BLaER1 treated with 17β-estradiol and CSF1 and Interleukin-3, amounts not matched to agents 10 nM and 100 nM (cell line): ENCODE results near the gene RBPMS2.
A peak's percentile ranks its signal among the peaks of the same experiment; 100 is the strongest.

ENCODE experiments used
- H3K27ac ChIP-seq, 11 experiments: shearing (Covaris generic); formaldehyde crosslinking; 2 replicates each; pipeline ENCODE4 v1.8.1; 2022
- H3K27me3 ChIP-seq, 11 experiments: shearing (Covaris generic); formaldehyde crosslinking; 2 replicates each; pipeline ENCODE4 v1.8.1; 2022
- H3K36me3 ChIP-seq, 11 experiments: shearing (Covaris generic); formaldehyde crosslinking; 2 replicates each; pipeline ENCODE4 v1.8.1; 2022
- H3K4me1 ChIP-seq, 10 experiments: shearing (Covaris generic); formaldehyde crosslinking; 2 replicates each; pipeline ENCODE4 v1.8.1; 2022
- H3K4me2 ChIP-seq, 11 experiments: shearing (Covaris generic); formaldehyde crosslinking; 2 replicates each; pipeline ENCODE4 v1.8.1; 2022
- H3K4me3 ChIP-seq, 10 experiments: shearing (Covaris generic); formaldehyde crosslinking; 2 replicates each; pipeline ENCODE4 v1.8.1; 2022
- H3K9ac ChIP-seq, 11 experiments: shearing (Covaris generic); formaldehyde crosslinking; 2 replicates each; pipeline ENCODE4 v1.8.1; 2022
- H3K9me3 ChIP-seq, 11 experiments: shearing (Covaris generic); formaldehyde crosslinking; replicated peaks in 1 of 11; 2 replicates each; pipeline ENCODE4 v1.8.1; 2022
- H4K20me1 ChIP-seq, 11 experiments: shearing (Covaris generic); formaldehyde crosslinking; 2 replicates each; pipeline ENCODE4 v1.8.1; 2022
- Cebpa-rat ChIP-seq, 11 experiments: shearing (Covaris generic); IDR thresholded peaks; 2 replicates each; pipeline ENCODE4 v1.8.1; 2022

Gene RBPMS2

DNA sequence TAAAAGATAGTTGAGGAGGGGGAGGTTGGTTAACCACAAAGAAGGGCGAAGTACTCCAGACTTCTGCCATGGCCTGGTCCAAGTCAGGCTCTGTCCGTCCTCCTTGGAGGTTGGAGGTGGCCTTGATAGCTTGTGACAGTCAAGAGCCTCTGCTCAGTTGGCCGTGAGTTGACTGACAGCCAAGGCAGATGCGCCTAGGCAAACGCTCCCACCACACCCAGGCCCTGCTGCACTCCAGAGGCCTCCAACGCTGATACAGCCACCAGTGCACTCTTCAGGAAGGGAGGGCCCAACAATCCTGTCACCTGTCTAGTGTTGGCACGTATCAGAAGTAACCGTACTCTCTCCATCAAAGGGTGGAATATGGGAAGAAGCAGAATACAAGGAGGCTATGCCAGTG, 9.3 kb downstream of the RBPMS2 start:
- no peaks in the 10 kb centered on the region for H3K36me3 ChIP-seq
- H3K4me2 ChIP-seq, result peak overlapping the region in 4 of 11 experiments; percentile 30 to 60 (median 57); a peak in 5 of 22 replicates
- H3K27me3 ChIP-seq, result no peaks in the 10 kb centered on the region; a peak in 1 of 22 replicates
- no peak overlapping the region for H3K4me3 ChIP-seq
- no peak overlapping the region for H3K9ac ChIP-seq
- no peaks in the 10 kb centered on the region for H4K20me1 ChIP-seq
- no peak overlapping the region for H3K27ac ChIP-seq
- H3K9me3 ChIP-seq, result no peaks in the 10 kb centered on the region
- H3K4me1 ChIP-seq, result peaks cover 0 to 60% (median 31%) of the 10 kb centered on the region in 10 experiments; a peak in 16 of 20 replicates
- no peak for TF ChIP-seq Cebpa-rat (IDR thresholded peaks at IDR 0.05)

DNA sequence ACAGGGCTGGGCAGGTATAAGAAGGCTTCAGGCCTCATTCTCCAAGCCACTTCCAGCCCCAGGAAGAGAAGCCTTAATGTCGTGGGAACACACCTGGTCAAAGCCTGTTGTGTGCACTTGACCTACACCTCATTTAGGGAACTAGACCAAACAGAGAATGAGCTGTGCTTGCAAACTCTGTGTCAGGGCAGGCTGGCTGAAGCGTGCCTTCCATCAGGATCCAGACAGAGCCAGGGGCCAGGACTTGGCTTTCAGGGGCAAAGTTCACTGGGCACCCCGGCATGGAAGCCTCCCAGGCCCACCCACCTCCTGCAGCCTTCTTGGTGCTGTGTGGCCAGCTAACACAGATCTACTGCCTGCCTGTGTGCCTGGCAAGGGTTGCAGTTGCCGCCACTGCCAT, 11.5 kb downstream of the RBPMS2 start:
- Histone ChIP-seq H3K27me3 (no peaks in the 10 kb centered on the region), H3K9me3 (no peaks in the 10 kb centered on the region), H3K27ac (no peak overlapping the region), H3K9ac (no peak overlapping the region), H3K4me1 (peaks cover 0 to 68% (median 43%) of the 10 kb centered on the region in 10 experiments; a peak in 16 of 20 replicates), H3K36me3 (no peaks in the 10 kb centered on the region), H4K20me1 (no peaks in the 10 kb centered on the region), H3K4me2 (peak overlapping the region in 1 of 11 experiments; percentile 2; a peak in 1 of 22 replicates), H3K4me3 (no peak overlapping the region)
- TF ChIP-seq Cebpa-rat (IDR thresholded peaks at IDR 0.05), result no peak

DNA sequence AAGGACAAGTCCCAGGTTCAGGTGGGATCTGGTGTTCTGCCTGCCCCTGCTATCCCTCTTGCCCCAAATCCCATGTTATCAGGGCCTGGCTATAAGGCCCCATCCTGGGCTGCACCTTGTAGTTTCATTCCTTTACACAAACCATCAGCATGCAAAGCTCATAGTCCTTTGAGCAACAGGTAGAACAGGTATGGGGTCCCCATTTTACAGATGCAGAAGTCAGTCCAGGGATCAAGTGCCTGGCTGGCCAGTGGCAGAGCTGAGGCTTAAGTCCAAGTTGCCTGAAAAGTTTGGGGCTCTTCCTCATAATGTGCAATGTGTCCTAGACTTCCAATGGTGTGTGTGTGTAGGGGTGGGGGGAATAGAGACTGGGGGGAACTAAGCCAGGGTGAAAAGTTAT, 11.9 kb downstream of the RBPMS2 start:
- no peak overlapping the region for H3K9ac ChIP-seq
- TF ChIP-seq Cebpa-rat (IDR thresholded peaks at IDR 0.05), result no peak

DNA sequence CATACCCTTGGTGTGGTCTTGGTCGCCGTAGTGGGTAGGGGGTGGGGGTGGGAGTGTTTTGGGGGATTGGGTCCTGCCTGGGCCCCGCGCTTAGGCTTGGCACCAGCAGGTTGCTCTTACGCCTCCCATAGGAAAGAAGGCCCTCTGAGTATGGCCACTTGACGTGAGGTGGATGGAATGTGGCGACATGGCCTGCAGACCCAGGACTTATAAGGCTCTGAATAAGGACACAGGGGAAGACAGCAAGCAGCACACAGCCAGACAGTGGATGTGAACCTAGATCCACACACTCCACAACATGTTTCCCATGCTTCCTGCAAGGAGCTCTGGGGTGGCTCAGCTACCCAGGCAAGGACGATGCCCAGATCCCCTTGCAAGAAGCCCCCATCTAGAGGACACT, 12.4 kb downstream of the RBPMS2 start:
- H3K27me3 ChIP-seq, result no peaks in the 10 kb centered on the region
- H3K27ac ChIP-seq, result no peak overlapping the region
- no peaks in the 10 kb centered on the region for H3K9me3 ChIP-seq
- no peaks in the 10 kb centered on the region for H3K36me3 ChIP-seq
- peak overlapping the region in 2 of 11 experiments; percentile 58 to 75; a peak in 2 of 22 replicates for H3K4me2 ChIP-seq
- H3K9ac ChIP-seq, result no peak overlapping the region
- TF ChIP-seq Cebpa-rat (IDR thresholded peaks at IDR 0.05), result no peak
- H3K4me3 ChIP-seq, result no peak overlapping the region
- H3K4me1 ChIP-seq, result peaks cover 0 to 73% (median 43%) of the 10 kb centered on the region in 10 experiments; a peak in 16 of 20 replicates
- H4K20me1 ChIP-seq, result no peaks in the 10 kb centered on the region

More for the DNA sequence above, 11.9 kb downstream of the RBPMS2 start:
- Histone ChIP-seq H3K27me3 (no peaks in the 10 kb centered on the region), H3K4me3 (no peak overlapping the region), H3K27ac (no peak overlapping the region), H3K36me3 (no peaks in the 10 kb centered on the region), H3K4me1 (peaks cover 0 to 69% (median 43%) of the 10 kb centered on the region in 10 experiments; a peak in 16 of 20 replicates), H3K9me3 (no peaks in the 10 kb centered on the region), H4K20me1 (no peaks in the 10 kb centered on the region), H3K4me2 (no peak overlapping the region)

DNA sequence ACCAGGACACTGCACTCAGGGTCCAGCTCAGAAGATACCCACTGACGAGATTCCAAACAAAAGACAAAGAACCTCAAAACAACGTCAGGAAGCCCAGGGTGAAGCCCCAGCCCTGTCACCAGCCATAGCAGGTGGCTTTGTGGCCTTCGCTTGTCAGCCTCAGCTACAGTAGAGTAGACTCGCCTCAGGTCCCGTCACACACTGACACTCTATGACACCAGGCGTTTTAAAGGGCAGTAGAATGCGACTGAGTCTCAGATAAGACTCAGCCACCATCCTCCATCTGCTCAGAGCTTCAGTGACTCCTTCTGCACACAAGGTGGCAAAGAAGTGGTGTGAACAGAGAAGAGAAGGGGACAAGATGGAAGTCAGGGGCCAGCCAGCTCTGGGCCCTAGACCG, 12.8 kb downstream of the RBPMS2 start:
- no peaks in the 10 kb centered on the region for H3K9me3 ChIP-seq
- no peaks in the 10 kb centered on the region for H3K27me3 ChIP-seq
- H3K4me2 ChIP-seq, result peak overlapping the region in 8 of 11 experiments; percentile 49 to 80 (median 70); a peak in 14 of 22 replicates
- no peak overlapping the region for H3K9ac ChIP-seq
- H4K20me1 ChIP-seq, result no peaks in the 10 kb centered on the region
- no peaks in the 10 kb centered on the region for H3K36me3 ChIP-seq
- no peak overlapping the region for H3K27ac ChIP-seq
- no peak overlapping the region for H3K4me3 ChIP-seq
- peaks cover 0 to 73% (median 41%) of the 10 kb centered on the region in 10 experiments; a peak in 16 of 20 replicates for H3K4me1 ChIP-seq
- TF ChIP-seq Cebpa-rat (IDR thresholded peaks at IDR 0.05), result no peak

DNA sequence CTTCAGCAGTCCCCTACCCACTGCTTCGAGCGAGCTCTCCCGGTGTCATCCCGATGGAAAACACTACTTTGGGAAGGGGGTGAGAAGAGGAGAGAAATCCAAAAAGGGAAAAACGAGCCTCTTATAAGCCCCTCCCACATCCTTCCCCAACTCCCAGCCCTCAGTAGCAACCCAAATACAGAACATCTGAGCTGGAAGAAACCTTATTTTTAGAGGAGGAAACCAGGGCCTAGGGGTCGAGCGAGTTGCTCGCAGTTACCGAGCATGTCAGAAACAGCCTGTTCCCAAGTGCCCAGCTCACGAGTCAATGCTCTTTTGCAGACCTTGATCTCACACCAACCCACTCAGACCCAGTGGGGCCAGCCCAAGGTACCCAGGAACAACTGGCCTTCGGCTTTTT, 14.2 kb downstream of the RBPMS2 start:
- Histone ChIP-seq H3K36me3 (no peaks in the 10 kb centered on the region), H3K4me3 (no peak overlapping the region), H3K9ac (no peak overlapping the region), H3K27me3 (no peaks in the 10 kb centered on the region), H3K4me1 (peaks cover 0 to 69% (median 32%) of the 10 kb centered on the region in 10 experiments; a peak in 17 of 20 replicates), H4K20me1 (no peaks in the 10 kb centered on the region), H3K4me2 (peak overlapping the region in 10 of 11 experiments; percentile 8 to 80 (median 62); a peak in 17 of 22 replicates), H3K9me3 (no peaks in the 10 kb centered on the region), H3K27ac (no peak overlapping the region)
- TF ChIP-seq Cebpa-rat (IDR thresholded peaks at IDR 0.05), result no peak

DNA sequence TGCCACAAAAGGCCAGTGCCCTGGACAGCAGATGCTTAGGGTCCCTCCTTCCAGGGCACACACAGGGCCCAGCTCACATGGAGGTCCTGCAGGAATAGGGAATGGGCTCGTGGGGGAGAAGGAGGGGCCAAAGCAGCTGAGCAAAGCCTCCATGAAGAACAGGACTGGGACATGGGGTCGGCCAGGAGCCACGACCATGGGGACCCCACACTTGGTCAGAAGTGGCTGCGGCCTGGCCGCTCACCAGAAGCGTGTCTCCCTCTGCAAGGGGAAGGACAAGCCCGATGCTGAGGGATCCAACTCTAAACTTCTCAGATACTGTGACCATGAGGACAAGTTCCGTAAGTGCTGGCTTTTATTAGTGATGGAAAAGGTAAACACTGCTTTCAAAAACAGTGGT, 15.3 kb downstream of the RBPMS2 start:
- no peak for TF ChIP-seq Cebpa-rat (IDR thresholded peaks at IDR 0.05)

DNA sequence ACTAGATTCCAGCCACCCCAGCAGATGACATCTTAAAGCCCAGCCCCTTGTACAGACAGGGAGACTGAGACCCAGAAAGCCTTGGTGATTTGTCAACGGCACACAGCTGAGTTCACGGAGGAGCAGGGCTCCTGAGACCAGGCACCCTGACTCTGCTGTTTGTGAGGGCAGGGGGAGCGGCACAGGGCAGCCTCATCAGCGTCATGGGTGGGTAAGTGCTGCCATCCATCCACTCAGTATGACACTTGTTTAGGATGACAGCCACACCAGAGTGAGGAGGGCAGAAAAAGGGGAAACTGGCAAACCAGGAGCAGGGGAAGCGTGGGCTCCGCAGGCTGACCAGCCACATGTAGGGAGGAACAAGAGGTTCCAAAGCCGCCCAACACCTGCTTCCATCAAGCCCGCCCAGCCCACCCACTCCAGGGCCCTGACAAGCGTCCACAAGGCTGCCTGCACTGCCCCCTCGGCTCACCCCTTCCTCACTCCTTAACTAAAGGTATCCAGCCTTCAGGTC, 19.9 kb downstream of the RBPMS2 start:
- H3K4me1 ChIP-seq, result peaks cover 31 to 85% (median 52%) of the 10 kb centered on the region in 10 experiments
- H3K4me2 ChIP-seq, result peak overlapping the region; percentile 54 to 98 (median 87)
- H3K4me3 ChIP-seq, result peak overlapping the region in 8 of 10 experiments; percentile 10 to 50 (median 42); a peak in 12 of 20 replicates
- no peaks in the 10 kb centered on the region for H3K36me3 ChIP-seq
- H4K20me1 ChIP-seq, result no peaks in the 10 kb centered on the region
- no peaks in the 10 kb centered on the region for H3K9me3 ChIP-seq
- TF ChIP-seq Cebpa-rat (IDR thresholded peaks at IDR 0.05), result no peak
- H3K9ac ChIP-seq, result peak overlapping the region in 7 of 11 experiments; percentile 37 to 59 (median 57); a peak in 10 of 22 replicates
- H3K27me3 ChIP-seq, result peaks cover 0 to 21% (median 0%) of the 10 kb centered on the region in 11 experiments; a peak in 3 of 22 replicates
- peak overlapping the region in 5 of 11 experiments; percentile 18 to 59 (median 57); a peak in 6 of 22 replicates for H3K27ac ChIP-seq

More for the DNA sequence above, 15.3 kb downstream of the RBPMS2 start:
- peaks cover 8 to 69% (median 42%) of the 10 kb centered on the region in 10 experiments for H3K4me1 ChIP-seq
- H3K9me3 ChIP-seq, result no peaks in the 10 kb centered on the region
- H3K9ac ChIP-seq, result no peak overlapping the region
- H3K27me3 ChIP-seq, result no peaks in the 10 kb centered on the region
- no peaks in the 10 kb centered on the region for H3K36me3 ChIP-seq
- no peak overlapping the region for H3K4me3 ChIP-seq
- H3K27ac ChIP-seq, result no peak overlapping the region
- peak overlapping the region in 6 of 11 experiments; percentile 49 to 80 (median 62); a peak in 6 of 22 replicates for H3K4me2 ChIP-seq
- no peaks in the 10 kb centered on the region for H4K20me1 ChIP-seq

DNA sequence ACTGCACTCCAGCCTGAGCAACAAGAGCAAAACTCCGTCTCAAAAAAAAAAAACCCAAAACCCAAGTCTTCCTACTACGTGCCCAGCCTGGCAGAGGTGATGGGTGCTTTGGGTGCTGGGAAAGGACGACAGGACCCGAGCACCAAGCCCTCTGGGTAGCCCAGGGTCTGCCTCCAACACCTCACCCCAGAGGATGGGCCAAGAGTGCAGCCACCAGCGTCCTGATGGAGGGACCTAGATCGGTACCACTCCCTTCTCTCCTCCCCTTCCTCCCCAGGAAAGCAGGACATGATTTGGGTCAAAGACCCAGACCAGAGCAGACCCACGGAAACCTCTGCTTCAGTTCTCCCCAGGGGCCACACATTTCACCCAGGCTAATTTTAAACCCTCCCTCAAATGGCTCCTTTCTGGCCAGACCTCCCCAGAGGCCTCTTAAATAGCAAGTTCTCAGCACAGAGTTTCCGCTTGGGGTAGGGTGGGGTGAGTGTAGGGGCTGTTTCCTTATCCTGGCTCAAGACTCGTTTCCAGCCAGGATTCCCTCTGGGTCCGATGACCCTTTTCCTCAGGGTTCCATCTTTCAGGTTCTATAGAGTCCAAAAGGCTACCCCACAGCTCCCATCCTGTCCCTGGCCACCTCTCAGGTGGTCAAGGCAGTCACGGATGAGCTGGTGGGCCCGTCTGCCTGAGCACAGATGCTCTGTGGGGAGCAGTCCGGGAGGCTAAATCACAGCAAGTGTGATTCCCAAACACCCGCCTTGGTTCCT, 20.5 kb downstream of the RBPMS2 start:
- Histone ChIP-seq H3K9me3 (no peaks in the 10 kb centered on the region), H3K9ac (peak overlapping the region in 7 of 11 experiments; percentile 37 to 59 (median 57); a peak in 11 of 22 replicates), H3K4me1 (peaks cover 31 to 84% (median 49%) of the 10 kb centered on the region in 10 experiments), H3K27ac (peak overlapping the region in 5 of 11 experiments; percentile 18 to 59 (median 57); a peak in 6 of 22 replicates), H3K4me3 (peak overlapping the region in 8 of 10 experiments; percentile 10 to 50 (median 42); a peak in 12 of 20 replicates), H3K4me2 (peak overlapping the region; percentile 54 to 98 (median 87)), H3K36me3 (no peaks in the 10 kb centered on the region), H3K27me3 (peaks cover 0 to 21% (median 0%) of the 10 kb centered on the region in 11 experiments; a peak in 3 of 22 replicates), H4K20me1 (no peaks in the 10 kb centered on the region)
- no peak for TF ChIP-seq Cebpa-rat (IDR thresholded peaks at IDR 0.05)
